Thyroid gland (tissue), 4 donors: Measurements from ENCODE around the gene TMEM45A. TPM values are rescaled to one million over a fixed set of nuclear protein-coding genes. Genes with fewer than 3 reads are reported as not detected.

Experiments
- DNase-seq, 2 donors: peaks; one replicate each; pipeline ENCODE4 v3.0.0-alpha.2; 2019
- H3K27ac ChIP-seq, 3 donors: fragments of 200-600 bp; sonication (generic); 1 replicate in 2 of 3; 2 replicates in 1 of 3; pipeline ENCODE4 v1.5.1; 2016 to 2019; ENCODE audit warnings: mild to moderate bottlenecking in 1 of 3, moderate library complexity in 1 of 3
- H3K27me3 ChIP-seq: fragments of 200-600 bp; sonication (generic); one replicate; pipeline ENCODE4 v1.5.1; 2019
- H3K36me3 ChIP-seq, 2 donors: fragments of 200-600 bp; sonication (generic); one replicate each; pipeline ENCODE4 v1.5.1; 2016 to 2019
- H3K4me1 ChIP-seq, 2 donors: fragments of 200-600 bp; sonication (generic); one replicate each; pipeline ENCODE4 v1.5.1; 2017 to 2019
- H3K4me3 ChIP-seq, 3 donors: fragments of 200-600 bp; sonication (generic); replicated peaks in 1 of 3; 1 replicate in 2 of 3; 2 replicates in 1 of 3; pipeline ENCODE4 v1.5.1; 2016; ENCODE audit warnings: mild to moderate bottlenecking in 1 of 3
- H3K9me3 ChIP-seq: fragments of 200-600 bp; sonication (generic); one replicate; pipeline ENCODE4 v1.5.1; 2017
- CTCF ChIP-seq, 6 experiments: fragments of 200-600 bp in 3 of 6; fragments of 450-650 bp in 3 of 6; sonication (generic) in 3 of 6; IDR thresholded peaks; one replicate each; pipeline ENCODE4 v1.5.1; 2016 to 2019; ENCODE audit warnings: antibody characterized with exemption in 6 of 6, mild to moderate bottlenecking in 2 of 6, inconsistent platforms in 1 of 6, moderate library complexity in 1 of 6
- POLR2A ChIP-seq, 2 donors: fragments of 450-650 bp; IDR thresholded peaks; one replicate each; pipeline ENCODE4 v1.6.1; 2017; ENCODE audit warnings: antibody characterized with exemption in 2 of 2, mild to moderate bottlenecking in 2 of 2, moderate library complexity in 1 of 2
- WGBS, 2 donors: methylation state at CpG; one replicate each; pipeline ENCODE4 v1.1.5; 2017; 5-methylcytosine and 5-hydroxymethylcytosine counted together
- intact Hi-C: fragments of 100-400 bp; cut with DNase I; formaldehyde crosslinking; loops from one replicate; pipeline ENCODE4 v1.15.1; 2023
- total RNA-seq, 4 donors: library from RNA; depleted of rRNA; stranded (reverse); fragments of >200 nt; gene quantifications; one replicate each; pipeline ENCODE4 v1.2.3, GENCODE V29; 2016

Gene TMEM45A
- total RNA-seq, 4 donors from 2014 or later: 11.7 to 22.2 (median 14.8) TPM

DNA sequence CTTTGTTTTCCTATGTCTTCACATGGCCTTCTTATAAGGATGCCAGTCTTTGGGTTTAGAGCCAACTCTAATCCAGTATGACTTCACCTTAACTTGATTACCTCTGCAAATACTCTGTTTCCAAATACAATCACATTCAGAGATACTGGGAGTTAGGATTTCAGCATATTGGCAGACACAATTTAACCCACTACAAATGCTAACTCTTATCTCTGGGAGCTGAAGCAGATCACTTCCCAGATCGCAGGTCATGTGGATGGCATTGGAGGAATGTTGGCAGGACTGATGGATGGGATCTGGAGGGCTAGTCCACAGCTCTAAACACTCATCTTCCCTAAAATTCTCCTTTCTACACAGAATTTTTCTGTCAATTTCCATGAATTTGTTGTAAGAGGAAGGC is 70.8 kb downstream of the TMEM45A start:
- DNase-seq: no peak
- Histone ChIP-seq H3K27ac (no peak overlapping the region), H3K4me1 (no peaks in the 10 kb centered on the region), H3K36me3 (no peaks in the 10 kb centered on the region), H3K9me3 (no peaks in the 10 kb centered on the region), H3K27me3 (no peaks in the 10 kb centered on the region), H3K4me3 (no peak overlapping the region)
- 74 to 77% methylated on average over 1 of the region's 1 CpG for WGBS, 2 donors
- TF ChIP-seq POLR2A (IDR thresholded peaks at IDR 0.05): no peak
- TF ChIP-seq CTCF (IDR thresholded peaks at IDR 0.05): no peak
- intact Hi-C loops: no loop called here

GRCh38 chr3:100563652-100564211 is 71.3 kb downstream of the TMEM45A start:
- Histone ChIP-seq H3K27ac (no peak overlapping the region), H3K27me3 (no peaks in the 10 kb centered on the region), H3K4me1 (no peaks in the 10 kb centered on the region), H3K9me3 (no peaks in the 10 kb centered on the region), H3K4me3 (no peak overlapping the region), H3K36me3 (no peaks in the 10 kb centered on the region)
- intact Hi-C loops: no loop called here
- no peak for DNase-seq
- 87 to 88% methylated on average over 2 of the region's 2 CpGs for WGBS, 2 donors
- TF ChIP-seq CTCF (IDR thresholded peaks at IDR 0.05): no peak
- TF ChIP-seq POLR2A (IDR thresholded peaks at IDR 0.05): no peak

- no peak overlapping the region for H3K27ac ChIP-seq
- intact Hi-C loops: no loop called here
- WGBS, 2 donors: 88 to 93% methylated on average over 2 of the region's 2 CpGs
- no peak overlapping the region for H3K4me3 ChIP-seq
- no peaks in the 10 kb centered on the region for H3K27me3 ChIP-seq
- no peak for TF ChIP-seq CTCF (IDR thresholded peaks at IDR 0.05)
- TF ChIP-seq POLR2A (IDR thresholded peaks at IDR 0.05): no peak
- no peaks in the 10 kb centered on the region for H3K36me3 ChIP-seq
- H3K4me1 ChIP-seq: no peaks in the 10 kb centered on the region
- no peaks in the 10 kb centered on the region for H3K9me3 ChIP-seq
- DNase-seq: no peak
Observed at GRCh38 chr3:100570811-100571210, 78.4 kb downstream of the TMEM45A start.

DNA sequence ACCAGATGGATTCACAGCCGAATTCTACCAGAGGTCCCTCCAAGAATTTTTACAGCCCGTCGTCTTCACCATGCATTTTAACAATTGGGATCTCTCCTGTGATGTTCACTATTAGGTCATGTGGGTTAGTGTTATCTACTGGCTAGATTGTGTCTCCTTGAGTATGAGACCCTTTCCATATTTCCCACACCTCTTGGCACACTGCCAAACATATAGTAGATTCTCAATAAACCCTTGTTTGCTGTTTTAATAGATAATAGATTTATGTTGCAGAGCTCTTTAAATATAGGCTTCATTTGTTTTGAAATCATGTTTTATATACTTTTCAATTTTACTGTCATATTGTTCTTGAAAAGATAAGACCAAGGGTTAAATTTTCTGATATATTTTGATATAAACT is 82.1 kb downstream of the TMEM45A start:
- 97 to 99% methylated on average over 3 of the region's 3 CpGs for WGBS, 2 donors
- Histone ChIP-seq H3K9me3 (no peaks in the 10 kb centered on the region), H3K36me3 (no peaks in the 10 kb centered on the region), H3K27ac (no peak overlapping the region), H3K4me3 (no peak overlapping the region), H3K27me3 (no peaks in the 10 kb centered on the region), H3K4me1 (no peaks in the 10 kb centered on the region)
- TF ChIP-seq POLR2A (IDR thresholded peaks at IDR 0.05) (no peak), CTCF (IDR thresholded peaks at IDR 0.05) (no peak)
- intact Hi-C loops: no loop called here
- no peak for DNase-seq

- DNase-seq: no peak
- no peaks in the 10 kb centered on the region for H3K9me3 ChIP-seq
- 95% methylated on average over 6 of the region's 6 CpGs for WGBS, 2 donors
- TF ChIP-seq CTCF (IDR thresholded peaks at IDR 0.05): no peak
- TF ChIP-seq POLR2A (IDR thresholded peaks at IDR 0.05): no peak
- no peak overlapping the region for H3K27ac ChIP-seq
- H3K36me3 ChIP-seq: no peaks in the 10 kb centered on the region
- H3K4me1 ChIP-seq: no peaks in the 10 kb centered on the region
- no peak overlapping the region for H3K4me3 ChIP-seq
- intact Hi-C loops: no loop called here
- H3K27me3 ChIP-seq: no peaks in the 10 kb centered on the region
Observed at GRCh38 chr3:100575704-100576103, 83.3 kb downstream of the TMEM45A start.
